Chondrocyte (in vitro differentiated cells): ENCODE data around the gene PLCG1. TPM values are rescaled to one million over a fixed set of nuclear protein-coding genes. Genes with fewer than 3 reads are reported as not detected.

Experiments used
- DNase-seq: peaks from one replicate; pipeline ENCODE4 v3.0.0; 2021; ENCODE audit warnings: mixed read lengths, low spot score
- H3K27ac Mint-ChIP-seq: one replicate; pipeline ENCODE4 v1.8.0; 2021; ENCODE audit warnings: mild to moderate bottlenecking, moderate library complexity, mixed read lengths; ENCODE audit not compliant: unreplicated experiment
- H3K27me3 Mint-ChIP-seq: 2 replicates; pipeline ENCODE4 v1.8.0; 2021; ENCODE audit warnings: low read depth, mixed read lengths
- H3K36me3 Mint-ChIP-seq: 2 replicates; pipeline ENCODE4 v1.8.0; 2021; ENCODE audit warnings: low read depth, mixed read lengths
- H3K4me1 Mint-ChIP-seq: 2 replicates; pipeline ENCODE4 v1.8.0; 2021; ENCODE audit warnings: low read depth, mild to moderate bottlenecking, mixed read lengths
- H3K4me3 Mint-ChIP-seq: one replicate; pipeline ENCODE4 v1.8.0; 2021; ENCODE audit warnings: mild to moderate bottlenecking, moderate library complexity, mixed read lengths; ENCODE audit not compliant: unreplicated experiment
- H3K9me3 Mint-ChIP-seq: 2 replicates; pipeline ENCODE4 v1.8.0; 2021; ENCODE audit warnings: low read depth, mixed read lengths
- CTCF ChIP-seq: fragments of 200-600 bp; sonication (generic); IDR thresholded peaks from 2 replicates; pipeline ENCODE4 v1.5.0; 2021; ENCODE audit warnings: antibody characterized with exemption, mild to moderate bottlenecking, moderate library complexity
- total RNA-seq: library from RNA; stranded (reverse); gene quantifications from 3 replicates; pipeline ENCODE4 v1.2.1, GENCODE V29; 2021

The PLCG1 gene
- total RNA-seq, 1 donor from 2014 or later, result 152 TPM

GRCh38 chr20:41176711-41177552 lies 39.6 kb downstream of the PLCG1 start:
- no peak for DNase-seq
- peaks cover 78% of the 10 kb centered on the region for H3K4me1 Mint-ChIP-seq
- H3K9me3 Mint-ChIP-seq, result no peaks in the 10 kb centered on the region
- TF ChIP-seq CTCF, result no peak
- H3K27me3 Mint-ChIP-seq, result no peaks in the 10 kb centered on the region
- no peak overlapping the region for H3K4me3 Mint-ChIP-seq
- H3K27ac Mint-ChIP-seq, result peak overlapping the region; percentile 97
- H3K36me3 Mint-ChIP-seq, result peaks cover 24% of the 10 kb centered on the region

GRCh38 chr20:41177636-41178035 lies 40.3 kb downstream of the PLCG1 start:
- peaks cover 84% of the 10 kb centered on the region for H3K4me1 Mint-ChIP-seq
- H3K4me3 Mint-ChIP-seq, result peak overlapping the region; percentile 45

GRCh38 chr20:41178495-41178894 lies 41.2 kb downstream of the PLCG1 start:
- TF ChIP-seq CTCF, result no peak
- no peaks in the 10 kb centered on the region for H3K9me3 Mint-ChIP-seq
- peak overlapping the region; percentile 97 for H3K27ac Mint-ChIP-seq
- peaks cover 77% of the 10 kb centered on the region for H3K4me1 Mint-ChIP-seq
- peaks cover 23% of the 10 kb centered on the region for H3K36me3 Mint-ChIP-seq
- no peak overlapping the region for H3K4me3 Mint-ChIP-seq
- no peaks in the 10 kb centered on the region for H3K27me3 Mint-ChIP-seq
- DNase-seq, result no peak

More at GRCh38 chr20:41177636-41178035, 40.3 kb downstream of the PLCG1 start:
- no peak for DNase-seq
- Mint-ChIP-seq H3K27ac (peak overlapping the region; percentile 97), H3K27me3 (no peaks in the 10 kb centered on the region), H3K36me3 (peaks cover 28% of the 10 kb centered on the region), H3K9me3 (no peaks in the 10 kb centered on the region)
- no peak for TF ChIP-seq CTCF

- no peaks in the 10 kb centered on the region for H3K9me3 Mint-ChIP-seq
- no peak overlapping the region for H3K4me3 Mint-ChIP-seq
- peaks cover 22% of the 10 kb centered on the region for H3K36me3 Mint-ChIP-seq
- no peaks in the 10 kb centered on the region for H3K27me3 Mint-ChIP-seq
- peak overlapping the region; percentile 97 for H3K27ac Mint-ChIP-seq
- DNase-seq, result no peak
- H3K4me1 Mint-ChIP-seq, result peaks cover 72% of the 10 kb centered on the region
- TF ChIP-seq CTCF, result no peak
Observed at GRCh38 chr20:41178904-41179432, 41.6 kb downstream of the PLCG1 start.

GRCh38 chr20:41179961-41180360 lies 42.6 kb downstream of the PLCG1 start:
- peaks cover 26% of the 10 kb centered on the region for H3K36me3 Mint-ChIP-seq
- H3K4me1 Mint-ChIP-seq, result peaks cover 62% of the 10 kb centered on the region
- H3K4me3 Mint-ChIP-seq, result no peak overlapping the region
- H3K9me3 Mint-ChIP-seq, result no peaks in the 10 kb centered on the region
- peak overlapping the region; percentile 97 for H3K27ac Mint-ChIP-seq
- no peak for TF ChIP-seq CTCF
- no peak for DNase-seq
- H3K27me3 Mint-ChIP-seq, result no peaks in the 10 kb centered on the region
